ENCODE measurements around the gene GGT5.

DNA sequence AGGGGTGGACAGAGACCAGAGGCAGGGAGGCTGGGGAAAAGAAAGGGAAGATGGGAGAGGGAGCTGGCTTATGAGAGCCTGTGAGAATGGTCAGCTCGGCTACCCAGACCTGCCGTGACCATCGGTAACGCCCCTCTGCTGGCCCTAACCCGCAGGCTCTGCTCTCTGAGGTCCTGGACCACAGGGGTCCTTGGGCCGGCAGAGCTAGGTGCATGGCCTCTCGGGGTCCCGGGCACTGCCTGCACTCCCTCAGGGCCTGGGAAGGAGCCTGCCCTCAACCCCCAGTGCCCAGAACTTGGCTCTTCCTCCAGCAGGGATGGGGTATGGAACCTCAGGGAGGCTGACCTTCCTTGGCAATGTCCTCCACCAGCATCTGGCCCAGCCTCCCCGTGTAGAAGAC lies 13.2 kb downstream of the GGT5 start:
- TF ChIP-seq CTCF (conservative IDR thresholded peaks at IDR 0.05) (no peak), EZH2 (IDR thresholded peaks at IDR 0.05; ENCODE audit: low read depth) (no peak)

All from PC-9 (cell line).